ENCODE data around the gene TUBGCP2.
"Not testable (repeated sequence)": the region's sequence is repeated elsewhere in the genome, so short reads cannot be mapped to it uniquely, and the experiment has no call there.

TUBGCP2 gene

GRCh38 chr10:133248334-133248715 is 60.3 kb downstream of the TUBGCP2 start:
- no peak for DNase-seq (ENCODE audit: low read depth in 2 of 2)

- DNase-seq (ENCODE audit: low read depth in 2 of 2) = no peak
Measured at GRCh38 chr10:133247681-133248333, 60.9 kb downstream of the TUBGCP2 start.

- DNase-seq (ENCODE audit: low read depth in 2 of 2) = no peak
Measured at GRCh38 chr10:133246236-133246626, 62.4 kb downstream of the TUBGCP2 start.

GRCh38 chr10:133245439-133246235 is 63.0 kb downstream of the TUBGCP2 start:
- DNase-seq (ENCODE audit: low read depth in 2 of 2) = no peak

- no peak for DNase-seq (ENCODE audit: low read depth in 2 of 2)
Measured at GRCh38 chr10:133243593-133243992, 65.1 kb downstream of the TUBGCP2 start.

GRCh38 chr10:133242611-133243356 is 65.9 kb downstream of the TUBGCP2 start:
- DNase-seq (ENCODE audit: low read depth in 2 of 2) = no peak

GRCh38 chr10:133241501-133242205 is 67.0 kb downstream of the TUBGCP2 start:
- no peak for DNase-seq (ENCODE audit: low read depth in 2 of 2)

GRCh38 chr10:133239990-133240389 is 68.7 kb downstream of the TUBGCP2 start:
- no peak for DNase-seq (ENCODE audit: low read depth in 2 of 2)

GRCh38 chr10:133238466-133238804 is 70.2 kb downstream of the TUBGCP2 start:
- DNase-seq (ENCODE audit: low read depth in 2 of 2) = no peak

GRCh38 chr10:133237588-133238465 is 70.8 kb downstream of the TUBGCP2 start, which contains the start of gene VENTX:
Gene VENTX (plus strand): TSS chr10:133237855. CDS start chr10:133237915, 60 bp downstream.
- no peak for DNase-seq (ENCODE audit: low read depth in 2 of 2)

GRCh38 chr10:133237241-133237587 is 71.5 kb downstream of the TUBGCP2 start:
- DNase-seq (ENCODE audit: low read depth in 2 of 2) = no peak

GRCh38 chr10:133236401-133237240 is 72.1 kb downstream of the TUBGCP2 start:
- DNase-seq (ENCODE audit: low read depth in 2 of 2) = no peak

GRCh38 chr10:133235932-133236331 is 72.7 kb downstream of the TUBGCP2 start:
- no peak for DNase-seq (ENCODE audit: low read depth in 2 of 2)

GRCh38 chr10:133235265-133235855 is 73.3 kb downstream of the TUBGCP2 start:
- DNase-seq (ENCODE audit: low read depth in 2 of 2) = no peak

- not testable (repeated sequence) for DNase-seq (ENCODE audit: low read depth in 2 of 2)
Measured at GRCh38 chr10:133234796-133235195, 73.9 kb downstream of the TUBGCP2 start.

- no peak for DNase-seq (ENCODE audit: low read depth in 2 of 2)
Measured at GRCh38 chr10:133231946-133232574, 76.6 kb downstream of the TUBGCP2 start.

- DNase-seq (ENCODE audit: low read depth in 2 of 2) = no peak
Measured at GRCh38 chr10:133231244-133231945, 77.3 kb downstream of the TUBGCP2 start.

- no peak for DNase-seq (ENCODE audit: low read depth in 2 of 2)
Measured at GRCh38 chr10:133230387-133231195, 78.1 kb downstream of the TUBGCP2 start.
